COR-L47 (cell line): ENCODE results near the gene CACNA1S.

ENCODE experiments used
- DNase-seq: peaks from one replicate; lab custom pipeline; 2025; lab: John Stamatoyannopoulos, UW

Gene CACNA1S

GRCh38 chr1:201061886-201062285, 50.3 kb downstream of the CACNA1S start:
- DNase-seq = no peak

DNA sequence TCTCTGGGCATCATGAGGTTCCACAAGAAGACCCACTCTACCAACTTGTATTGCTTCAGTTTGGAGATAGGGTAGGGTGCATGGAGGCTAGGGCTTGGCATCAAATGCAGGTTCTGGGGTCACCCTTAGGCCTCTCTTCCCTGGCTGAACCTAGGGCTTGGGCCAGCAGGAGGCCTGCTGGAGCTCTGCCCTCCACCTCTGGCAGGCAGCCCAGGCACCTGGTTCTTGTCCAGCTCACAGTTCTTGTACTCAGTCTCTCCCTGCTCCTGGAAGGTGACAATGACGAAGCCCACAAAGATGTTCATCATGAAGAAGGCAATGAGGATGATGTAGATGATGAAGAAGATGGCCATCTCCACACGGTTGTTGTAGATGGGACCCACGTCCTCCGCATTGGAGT, 51.2 kb downstream of the CACNA1S start:
- DNase-seq = no peak

GRCh38 chr1:201060586-201060985, 51.6 kb downstream of the CACNA1S start:
- no peak for DNase-seq

DNA sequence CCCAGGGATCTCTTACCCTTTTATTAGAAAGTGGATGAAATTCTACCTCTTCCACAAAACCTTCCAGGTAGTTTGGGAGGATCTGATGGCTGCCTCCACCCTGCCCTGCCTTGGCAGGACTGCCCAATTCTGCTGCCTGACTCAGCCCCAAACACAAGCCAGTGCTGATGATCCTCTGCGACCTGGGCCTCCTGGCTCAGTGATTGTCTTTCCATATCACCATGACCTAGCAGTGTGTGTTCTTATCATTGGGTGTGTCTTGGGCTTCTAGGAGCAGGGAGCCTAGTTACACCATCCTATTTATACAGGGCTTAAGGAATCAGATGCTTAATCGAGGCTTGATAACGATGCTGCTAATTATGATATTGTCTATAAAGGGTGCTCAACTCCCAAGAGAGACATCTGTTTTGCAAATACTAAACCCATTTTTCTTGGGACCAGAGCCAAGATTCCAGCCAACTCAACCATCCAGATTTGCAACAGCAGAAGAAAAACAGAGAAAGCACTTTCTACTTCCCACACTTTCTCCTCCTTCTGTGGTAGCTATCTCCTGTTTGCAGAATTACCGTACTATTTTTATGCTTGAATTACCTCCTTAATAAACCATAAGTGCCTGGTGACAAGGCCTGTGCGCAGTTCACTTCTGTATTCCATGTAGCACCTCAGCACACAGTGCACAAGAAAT, 52.2 kb downstream of the CACNA1S start:
- DNase-seq = no peak

DNA sequence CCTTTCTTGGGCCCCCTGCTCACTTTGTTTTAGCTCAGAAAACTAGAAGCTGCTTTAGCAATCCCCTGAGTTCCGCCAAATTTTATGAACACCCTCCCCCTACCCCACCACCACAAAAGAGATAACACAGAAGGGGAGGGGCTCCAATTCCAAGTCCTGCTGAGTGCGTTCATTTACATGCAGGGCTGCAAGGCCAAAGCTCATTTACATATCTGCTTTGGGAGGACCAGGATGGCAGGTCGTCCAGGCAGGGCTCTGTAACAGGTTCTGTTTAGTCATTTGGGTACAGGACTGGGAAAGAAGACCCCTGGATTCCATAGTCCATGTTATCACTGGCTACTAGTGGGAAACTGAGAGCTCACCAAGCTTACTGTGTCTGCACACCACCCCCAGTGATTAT, 52.8 kb downstream of the CACNA1S start:
- no peak for DNase-seq

- no peak for DNase-seq
Measured at GRCh38 chr1:201054091-201054543, 58.1 kb downstream of the CACNA1S start.

GRCh38 chr1:201053155-201053860, 58.9 kb downstream of the CACNA1S start:
- DNase-seq = no peak

- no peak for DNase-seq
Measured at GRCh38 chr1:201051399-201051798, 60.8 kb downstream of the CACNA1S start.

- no peak for DNase-seq
Measured at GRCh38 chr1:201050515-201051277, 61.5 kb downstream of the CACNA1S start.

DNA sequence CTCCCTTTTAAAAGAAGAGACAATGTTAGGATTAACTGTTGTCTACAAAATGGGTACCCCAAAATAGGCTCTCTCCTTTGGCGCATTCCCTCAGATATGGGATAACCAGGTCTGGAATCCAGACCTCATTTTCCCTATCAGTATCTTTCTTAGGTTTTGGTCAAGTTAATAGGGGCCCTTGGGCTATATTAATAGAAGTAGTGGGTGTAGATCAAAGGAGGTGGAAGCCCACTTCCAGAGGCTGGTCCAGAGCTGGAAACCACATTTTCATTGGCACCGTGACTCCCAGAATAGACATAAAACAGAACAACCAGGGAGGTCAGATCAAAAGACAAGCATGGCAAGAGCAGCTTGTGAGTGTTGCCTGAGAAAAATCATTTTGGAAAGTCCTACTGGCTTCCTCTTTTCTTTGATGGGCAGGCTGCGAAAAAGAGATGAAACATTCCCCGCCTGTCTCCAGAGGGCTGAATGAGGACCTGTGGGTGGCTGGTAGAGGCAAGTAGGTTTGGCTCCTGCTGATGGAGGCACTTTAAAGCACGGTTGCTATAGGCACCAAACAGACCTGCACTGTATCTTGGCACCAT, 62.9 kb downstream of the CACNA1S start:
- no peak for DNase-seq

DNA sequence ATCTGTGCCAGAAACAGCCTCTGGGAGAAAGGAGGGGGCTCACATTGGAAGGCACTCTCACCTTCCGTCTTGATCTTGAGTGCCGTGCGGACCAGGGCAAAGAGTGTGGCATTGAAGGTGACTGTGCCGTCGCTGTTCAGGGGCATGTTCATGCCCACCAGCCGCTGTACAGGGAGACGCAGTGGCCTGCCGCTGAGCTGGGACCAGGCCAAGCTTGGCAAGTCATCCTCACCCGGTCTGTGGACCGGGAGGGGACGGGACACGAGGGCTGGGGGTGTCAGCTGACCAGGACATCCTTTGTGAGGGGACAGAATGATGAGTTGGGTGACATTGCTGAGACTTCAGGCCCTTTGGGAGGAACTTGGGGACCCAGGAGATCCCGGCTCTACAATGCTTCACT, 63.7 kb downstream of the CACNA1S start:
- no peak for DNase-seq

- DNase-seq = no peak
Measured at GRCh38 chr1:201044119-201044518, 68.1 kb downstream of the CACNA1S start.

GRCh38 chr1:201042779-201043461, 69.3 kb downstream of the CACNA1S start:
- peak; percentile 79 for DNase-seq

DNA sequence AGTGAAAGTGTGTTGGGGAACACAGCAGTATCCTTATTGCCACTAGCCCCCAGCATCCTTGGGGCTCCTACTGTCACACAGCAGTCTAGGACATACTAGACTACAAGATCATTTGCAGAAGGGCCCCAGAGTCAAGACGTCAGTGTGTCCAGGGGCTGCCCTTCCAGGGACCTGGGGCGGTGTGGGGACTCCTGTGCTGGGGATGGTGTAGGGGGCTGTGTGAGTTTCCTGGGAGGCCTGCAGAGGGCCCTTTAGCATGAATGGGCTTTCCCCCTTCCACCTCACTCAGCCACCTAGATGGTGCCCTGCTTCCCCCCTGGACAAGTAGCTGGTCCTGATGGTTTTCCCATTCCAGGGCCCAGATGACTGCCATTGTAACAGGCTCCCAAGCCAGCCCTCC, 71.2 kb downstream of the CACNA1S start:
- no peak for DNase-seq

DNA sequence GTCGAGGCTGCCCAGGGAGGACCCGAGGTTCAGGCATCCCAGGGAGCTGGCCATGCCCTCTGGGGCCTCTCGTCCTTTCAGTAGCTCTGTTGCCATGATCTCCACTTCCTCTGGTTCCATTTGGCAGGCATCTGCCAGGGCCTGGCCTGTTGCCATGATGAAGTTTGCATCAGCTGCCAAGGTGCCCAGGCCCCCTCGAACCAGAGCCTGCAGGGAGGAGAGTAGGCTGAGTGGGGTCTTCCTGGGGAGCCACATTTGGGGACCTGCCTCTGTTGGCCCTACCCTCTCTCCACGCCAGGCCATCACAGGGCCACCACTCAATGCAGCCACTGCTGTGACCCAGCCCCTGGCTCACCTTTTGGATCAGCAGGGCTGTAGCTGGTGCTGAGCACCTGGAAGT, 72.3 kb downstream of the CACNA1S start:
- DNase-seq = no peak

- DNase-seq = no peak
Measured at GRCh38 chr1:201039418-201039817, 72.8 kb downstream of the CACNA1S start.

- no peak for DNase-seq
Measured at GRCh38 chr1:201038186-201038876, 73.9 kb downstream of the CACNA1S start.

DNA sequence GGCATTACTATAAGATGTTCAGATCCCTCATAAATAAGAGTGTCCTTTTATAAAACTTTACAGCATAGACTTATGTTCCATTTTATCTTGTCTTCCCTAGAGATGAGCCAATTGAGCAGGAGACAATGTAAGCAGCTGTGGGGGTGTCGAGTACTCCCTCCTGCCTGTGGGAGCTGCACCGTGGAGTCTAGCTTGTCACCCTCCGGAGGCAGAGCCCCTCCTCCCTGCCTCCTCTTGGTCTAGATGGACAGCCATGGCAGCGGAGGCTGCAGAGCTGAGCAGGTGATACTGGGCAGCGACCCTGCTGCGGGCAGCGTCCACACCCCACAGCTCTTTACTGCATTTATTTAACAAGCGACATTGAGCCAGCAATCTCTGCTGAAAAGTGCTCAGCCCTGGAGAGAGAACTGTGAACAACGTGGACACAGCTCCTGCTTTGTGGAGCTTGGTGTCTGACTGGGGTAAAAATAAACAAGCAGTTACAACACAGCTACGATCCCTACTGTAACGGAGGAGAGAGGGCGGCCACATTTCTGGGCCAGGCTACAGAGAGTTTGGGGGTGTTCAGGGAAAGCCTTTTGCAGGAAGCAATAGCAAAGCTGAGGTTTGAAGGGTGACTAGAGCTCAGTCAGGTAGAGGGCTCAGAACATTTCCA, 75.9 kb downstream of the CACNA1S start:
- no peak for DNase-seq

DNA sequence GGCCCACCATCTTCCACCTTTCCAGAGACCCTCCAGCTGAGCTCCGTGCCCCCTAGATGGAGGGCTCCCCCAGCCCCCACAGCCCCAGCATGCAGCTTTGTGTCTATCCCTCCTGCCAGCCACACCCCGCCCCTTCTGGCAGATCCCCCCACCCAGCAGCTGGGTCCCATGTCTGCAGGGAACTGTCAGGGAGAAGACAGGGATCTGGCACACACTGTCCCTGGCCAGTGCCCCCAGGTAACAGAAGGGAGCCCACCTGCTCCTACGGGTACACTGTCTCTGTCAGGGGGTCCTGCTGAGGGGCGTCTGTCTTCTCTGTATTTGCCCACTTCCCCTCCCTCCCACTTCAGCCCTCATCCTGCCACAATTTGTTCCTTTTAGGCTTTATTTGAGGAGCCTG, 77.6 kb downstream of the CACNA1S start:
- no peak for DNase-seq

GRCh38 chr1:201032408-201032807, 79.8 kb downstream of the CACNA1S start:
- no peak for DNase-seq

DNA sequence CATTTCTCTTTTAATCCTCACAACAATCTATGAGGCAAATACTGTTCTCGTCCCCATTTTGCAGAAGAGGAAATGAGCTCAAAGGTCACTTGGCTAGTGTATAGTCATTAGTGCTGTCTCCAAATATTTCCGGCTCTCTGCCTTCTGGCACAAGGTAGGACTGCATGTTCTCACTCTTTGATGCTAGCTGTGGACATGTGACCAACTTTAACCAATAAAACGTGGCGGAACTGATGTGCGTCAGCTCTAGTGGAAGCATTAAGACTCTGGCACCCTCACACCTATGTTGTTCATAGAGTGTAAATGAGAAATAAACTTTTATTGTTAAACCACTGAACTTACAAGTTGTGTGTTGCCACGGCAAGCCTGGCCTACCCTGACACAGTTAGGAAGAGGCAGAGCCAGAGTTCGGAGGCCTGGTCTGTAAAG, 83.8 kb downstream of the CACNA1S start:
- DNase-seq = no peak
